Stimulated activated CD4-positive, alpha-beta T cell treated with anti-CD3 and anti-CD28 coated beads, Interleukin-12 subunit alpha, Interleukin-12 subunit beta, amount 100 ng/mL, for 24 hours (primary cell): ENCODE results near the gene ISM1.

ENCODE experiments used
- DNase-seq, 2 experiments: peaks; one replicate each; pipeline ENCODE4 v3.0.0-alpha.2; 2020; ENCODE audit warnings: low read depth in 2 of 2

The ISM1 gene

GRCh38 chr20:13220904-13221297 lies at the start of gene ISM1:
TSS of gene ISM1 (plus strand) at chr20:13221274. CDS start at chr20:13221777, 503 bp downstream.
- DNase-seq, result peak; percentile 21 to 28

GRCh38 chr20:13173201-13173600 lies 47.9 kb upstream of the ISM1 start:
- no peak for DNase-seq

GRCh38 chr20:13174402-13174801 lies 46.7 kb upstream of the ISM1 start:
- no peak for DNase-seq

DNA sequence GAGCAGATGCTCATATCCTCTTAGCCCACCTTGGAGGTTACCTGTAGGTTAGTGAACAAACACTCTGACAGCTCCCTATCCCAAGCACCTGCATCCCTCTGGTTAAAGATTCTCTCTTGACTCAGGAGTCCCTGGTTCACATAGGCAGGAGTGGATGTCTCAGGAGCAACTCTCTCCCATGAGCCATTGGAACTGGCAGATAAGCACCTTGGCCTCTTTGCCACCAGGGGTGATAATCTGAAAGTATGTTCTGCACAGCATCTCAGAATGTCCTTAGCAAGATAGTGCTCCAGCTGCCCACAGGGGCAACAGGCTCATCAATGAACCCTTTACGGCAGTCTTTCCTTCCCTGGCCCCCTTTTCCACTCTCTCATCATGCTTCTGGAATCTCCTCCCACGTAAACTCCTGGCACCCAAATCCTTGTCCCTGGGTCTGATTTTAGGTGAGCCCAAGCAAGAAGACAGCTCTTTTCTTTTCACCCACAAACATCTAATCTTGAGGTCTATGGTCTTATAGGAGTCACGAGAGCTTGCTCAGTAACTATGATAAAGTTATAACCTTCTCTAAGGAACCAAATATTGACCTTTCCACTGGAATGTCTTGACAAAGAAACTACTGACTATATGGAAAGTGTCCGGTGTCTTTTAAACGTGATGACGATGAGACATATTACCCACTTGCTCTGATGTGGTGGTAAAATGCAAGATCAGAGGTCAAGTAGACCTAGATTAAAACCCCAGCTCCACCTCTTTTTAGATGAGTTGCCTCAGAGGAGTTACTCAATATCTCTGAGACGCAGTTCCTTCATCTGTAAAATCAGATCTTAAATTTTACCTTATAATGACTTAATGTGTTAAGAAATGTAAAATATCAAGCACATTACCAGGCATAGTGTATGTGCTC lies 39.8 kb upstream of the ISM1 start:
- DNase-seq, result no peak

GRCh38 chr20:13183005-13183404 lies 38.1 kb upstream of the ISM1 start:
- no peak for DNase-seq

DNA sequence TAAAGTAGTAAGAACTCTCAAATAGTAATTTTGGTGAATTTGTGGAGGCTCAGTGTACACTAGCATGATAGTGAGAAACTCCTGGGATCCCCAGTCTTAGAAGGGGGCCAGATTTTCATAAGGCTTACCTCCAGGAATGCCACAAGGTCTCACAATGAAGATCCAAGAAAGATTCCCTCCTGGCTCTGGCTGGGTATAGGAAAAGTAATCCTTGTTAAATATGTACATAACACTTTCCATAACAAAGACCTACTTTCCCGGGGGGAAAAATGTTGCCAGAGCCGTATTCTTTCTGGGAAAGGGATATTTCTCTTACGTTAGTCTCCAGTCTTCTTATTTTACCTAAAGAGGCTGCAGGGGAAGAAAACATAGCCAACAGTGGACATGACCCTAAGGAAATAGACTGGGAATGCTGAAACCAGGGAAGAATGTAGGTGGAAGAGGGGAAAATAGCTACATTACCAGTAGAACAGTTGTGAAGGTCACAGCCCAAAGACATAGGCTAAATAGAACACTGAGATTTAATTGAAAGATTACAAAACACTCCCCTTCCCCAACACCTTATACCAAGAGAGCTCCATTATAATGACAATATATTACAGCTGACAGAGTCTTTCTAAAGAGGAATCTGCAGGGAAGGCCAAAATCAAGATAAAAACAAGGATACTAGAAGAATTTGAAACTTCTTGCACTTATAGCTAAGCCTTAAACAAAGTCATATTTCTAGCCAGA lies 34.9 kb upstream of the ISM1 start:
- no peak for DNase-seq

DNA sequence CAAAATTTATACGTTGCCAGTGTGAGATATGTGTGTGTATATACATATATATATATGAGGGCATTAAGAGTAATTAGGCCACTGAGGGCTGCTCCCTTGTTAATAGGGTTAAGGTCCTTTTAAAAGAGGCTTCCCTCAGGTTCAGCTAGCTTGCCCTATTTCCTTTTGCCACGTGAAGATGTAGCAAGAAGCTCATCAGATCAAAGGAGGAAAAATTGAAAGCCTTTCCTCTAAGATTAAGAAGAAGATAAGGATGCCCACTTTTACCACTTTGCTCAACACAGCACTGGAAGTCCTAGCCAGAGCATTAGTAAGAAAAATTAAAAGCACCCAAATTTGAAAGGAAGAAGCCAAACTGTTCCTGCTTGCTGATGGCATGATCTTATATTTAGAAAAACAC lies 33.2 kb upstream of the ISM1 start:
- no peak for DNase-seq

GRCh38 chr20:13199279-13199678 lies 21.8 kb upstream of the ISM1 start:
- DNase-seq, result no peak

DNA sequence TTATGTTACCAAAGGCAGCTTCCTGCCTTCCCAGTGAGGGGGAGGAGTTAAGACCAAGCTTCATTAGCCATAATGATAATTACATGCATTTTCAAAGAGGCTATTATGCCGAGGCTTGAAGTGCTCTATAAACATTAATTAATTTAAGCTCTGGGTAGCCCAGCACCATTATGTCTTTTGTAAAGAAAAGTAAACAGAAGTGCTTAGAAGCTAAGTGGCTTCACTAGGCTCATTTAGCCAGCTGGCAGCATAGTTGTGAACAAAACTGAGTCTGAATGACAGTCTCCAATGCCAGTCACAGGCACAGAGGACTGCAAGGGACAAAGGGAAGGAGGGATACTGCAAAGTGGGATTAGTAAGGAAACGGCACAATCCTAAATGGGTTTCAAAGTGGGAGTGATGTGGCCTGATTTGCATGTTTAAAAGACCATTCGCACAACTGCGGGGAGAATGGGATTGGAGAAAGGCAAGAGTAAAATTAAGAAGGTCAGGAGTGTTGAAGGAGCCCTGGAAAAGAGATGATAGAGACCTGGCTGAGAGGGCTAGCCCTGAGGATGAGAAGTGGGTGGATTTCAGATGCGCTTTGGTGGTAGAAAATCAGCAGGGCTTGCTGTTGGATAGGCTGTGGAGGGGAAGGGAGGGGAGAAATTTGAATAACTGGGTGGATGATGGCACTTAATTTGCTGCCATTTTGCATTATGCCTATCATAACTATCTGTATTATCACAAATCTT lies 20.1 kb upstream of the ISM1 start:
- no peak for DNase-seq

DNA sequence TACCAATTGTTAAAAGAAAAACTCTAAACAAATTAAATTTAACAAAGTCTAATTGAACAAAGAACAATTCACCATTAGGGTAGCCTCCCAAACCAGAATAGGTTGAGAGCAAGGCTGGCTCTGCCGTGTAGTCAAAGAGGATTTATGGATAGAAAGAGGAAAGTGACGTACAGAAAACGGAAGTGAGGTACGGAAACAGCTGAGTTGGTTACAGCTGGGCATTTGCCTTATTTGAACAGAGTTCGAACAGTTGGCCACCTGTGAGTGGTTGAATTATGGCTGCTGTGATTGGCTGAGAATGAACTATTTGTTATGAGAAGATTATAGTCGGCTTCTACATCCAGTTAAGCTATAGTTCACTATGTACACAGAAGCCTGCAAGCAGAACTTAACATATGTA lies 18.5 kb upstream of the ISM1 start:
- DNase-seq, result no peak

GRCh38 chr20:13205425-13205824 lies 15.6 kb upstream of the ISM1 start:
- no peak for DNase-seq

- DNase-seq, result no peak
Observed at GRCh38 chr20:13205848-13206434, 15.1 kb upstream of the ISM1 start.

GRCh38 chr20:13207016-13207415 lies 14.1 kb upstream of the ISM1 start:
- DNase-seq, result no peak

- no peak for DNase-seq
Observed at GRCh38 chr20:13211956-13212618, 9.0 kb upstream of the ISM1 start.

GRCh38 chr20:13212750-13213149 lies 8.3 kb upstream of the ISM1 start:
- no peak for DNase-seq

- DNase-seq, result no peak
Observed at GRCh38 chr20:13213335-13213734, 7.7 kb upstream of the ISM1 start.

DNA sequence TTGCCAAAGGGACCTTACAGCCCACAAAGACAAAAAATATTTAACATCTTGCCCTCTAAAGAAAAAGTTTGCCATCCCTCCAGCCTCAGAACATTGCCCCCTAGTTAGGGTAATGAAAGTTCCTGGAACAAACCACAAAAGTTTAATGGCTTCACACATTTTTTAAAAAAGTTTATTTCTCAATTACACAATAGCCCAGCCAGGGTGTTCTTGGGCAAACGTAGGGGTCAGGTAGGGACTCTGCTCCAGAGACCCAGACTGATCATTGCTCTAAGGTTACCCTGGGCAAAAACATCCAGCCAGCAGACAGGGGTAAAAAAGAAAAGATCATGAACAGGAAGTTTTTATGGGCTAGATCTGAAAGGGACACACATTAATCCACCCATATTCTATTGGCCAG lies 4.5 kb upstream of the ISM1 start:
- no peak for DNase-seq

DNA sequence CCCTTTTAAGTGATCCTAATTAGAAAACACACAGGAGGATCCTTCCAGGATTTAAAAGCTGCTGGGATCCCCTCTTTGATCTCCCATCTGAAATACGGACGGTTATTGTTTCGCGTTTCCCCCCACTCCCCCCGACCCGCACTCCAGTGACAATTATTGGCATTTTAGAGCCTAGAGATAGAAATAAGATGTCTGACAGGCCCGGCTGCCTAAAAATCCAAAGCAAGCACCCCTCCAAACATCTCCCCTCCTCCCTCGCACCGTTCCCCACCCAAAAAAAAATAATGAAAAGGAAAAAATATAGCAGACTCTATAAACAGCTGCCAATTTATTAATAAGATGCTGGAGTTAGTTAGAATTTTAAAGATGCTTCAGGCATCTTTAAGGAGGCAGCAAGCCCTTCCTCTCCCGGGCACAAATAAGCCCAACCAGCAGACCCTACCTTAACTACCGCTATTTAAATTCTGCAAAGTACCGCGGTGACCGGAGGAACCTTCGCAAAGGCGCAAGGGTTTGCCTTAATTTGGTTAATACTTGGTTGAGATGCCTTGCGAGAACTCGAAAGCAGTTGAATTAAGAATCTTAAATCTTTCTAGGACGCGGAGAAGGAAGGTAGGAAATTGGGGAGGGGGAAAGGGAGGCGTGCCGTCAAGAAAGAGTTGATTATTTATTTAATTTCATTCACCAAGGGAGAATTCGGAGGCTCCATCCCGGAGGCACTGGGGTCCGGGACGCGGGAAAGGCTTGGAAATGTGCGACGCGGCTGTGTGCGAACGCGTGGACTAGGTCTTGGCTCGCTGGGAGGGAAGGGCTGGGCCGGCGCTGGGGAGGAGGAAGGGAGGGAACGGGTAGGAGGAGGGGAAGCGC lies 1.5 kb upstream of the ISM1 start:
- no peak for DNase-seq

DNA sequence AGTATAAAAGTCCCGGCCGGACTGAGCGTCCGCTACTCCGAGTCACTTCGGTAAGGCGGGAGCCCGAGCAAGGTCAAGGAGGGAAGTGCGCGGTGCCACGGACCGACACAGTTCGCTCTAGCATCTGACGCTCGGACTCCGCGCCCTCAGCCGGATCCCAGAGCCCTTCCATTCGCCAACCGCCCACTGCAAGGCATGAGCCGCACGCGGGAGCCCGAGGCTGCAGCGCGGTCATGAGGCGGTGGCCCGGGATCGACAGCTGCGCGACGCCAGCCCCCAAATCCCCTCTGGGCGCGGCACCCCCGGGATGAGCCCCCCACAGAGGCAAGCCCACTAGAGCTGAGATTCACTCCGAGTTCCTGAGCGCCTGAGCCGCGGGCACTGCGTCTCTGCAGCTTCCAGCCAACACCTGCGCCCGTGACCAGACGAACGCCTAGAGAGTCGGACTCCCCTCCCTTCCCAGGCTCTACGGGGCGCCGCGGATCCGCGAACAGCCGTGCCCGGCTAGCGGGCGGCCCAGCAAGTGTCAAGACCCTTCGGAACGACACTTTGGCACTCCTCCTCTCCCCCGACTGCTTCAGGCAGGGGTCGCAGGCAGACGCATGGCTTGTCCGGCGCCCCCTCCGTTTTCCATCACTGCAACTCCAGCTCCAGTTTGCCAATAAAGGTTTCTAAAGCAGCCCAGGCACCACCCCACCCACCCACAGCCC lies 725 bp upstream of the ISM1 start:
- DNase-seq, result peak; percentile 6 to 14

- no peak for DNase-seq
Observed at GRCh38 chr20:13221313-13221672, 219 bp downstream of the ISM1 start.
